Measurements from ENCODE around the gene DCBLD2. TPM values are rescaled to one million over a fixed set of nuclear protein-coding genes. Genes with fewer than 3 reads are reported as not detected.

The DCBLD2 gene
- total RNA-seq, 1 donor from 2014 or later, result 145 TPM

DNA sequence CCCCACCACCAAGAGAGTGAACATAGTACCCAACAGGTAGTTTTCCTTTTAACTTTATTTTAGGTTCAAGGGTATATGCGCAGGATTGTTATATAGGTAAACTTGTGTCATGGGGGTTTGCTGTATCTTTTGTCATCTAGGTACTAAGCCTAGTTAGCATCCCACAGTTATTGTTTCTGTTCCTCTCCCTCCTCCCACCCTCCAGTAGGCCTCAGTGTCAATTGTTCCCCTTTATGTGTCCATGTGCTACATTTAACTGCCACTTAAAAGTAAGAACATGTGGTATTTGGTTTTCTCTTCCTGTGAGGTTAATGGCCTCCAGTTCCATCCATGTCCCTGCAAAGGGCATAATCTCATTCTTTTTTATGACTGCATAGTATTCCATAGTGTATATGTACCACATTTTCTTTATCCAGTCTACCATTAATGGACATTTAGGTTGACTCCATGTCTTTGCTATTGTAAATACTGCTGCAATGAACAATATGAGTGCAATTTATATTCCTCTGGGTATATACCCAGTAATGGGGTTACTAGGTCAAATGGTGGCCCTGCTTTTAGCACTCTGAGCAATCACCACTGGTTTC lies 72.2 kb downstream of the DCBLD2 start:
- peaks cover 8% of the 10 kb centered on the region for H3K36me3 ChIP-seq
- no peak overlapping the region for H3K27ac ChIP-seq
- Mint-ChIP-seq H3K27me3 (ENCODE audit: insufficient read depth, low read depth) (no peaks in the 10 kb centered on the region), H3K9me3 (peaks cover 35% of the 10 kb centered on the region), H3K4me1 (no peaks in the 10 kb centered on the region), H3K4me3 (no peak overlapping the region), H3K36me3 (peaks cover 30% of the 10 kb centered on the region), H3K27ac (no peak overlapping the region)
- DNase-seq (ENCODE audit: low spot score), result no peak
- H3K27me3 ChIP-seq, result no peaks in the 10 kb centered on the region
- H3K9me3 ChIP-seq (ENCODE audit: low read depth), result peaks cover 21% of the 10 kb centered on the region
- H4K20me1 ChIP-seq (ENCODE audit: low read depth), result no peaks in the 10 kb centered on the region
- H2AFZ ChIP-seq (replicated peaks), result no peak overlapping the region
- H3K79me2 ChIP-seq (ENCODE audit: low read depth), result no peaks in the 10 kb centered on the region
- no peak overlapping the region for H3K4me3 ChIP-seq
- no peaks in the 10 kb centered on the region for H3K4me1 ChIP-seq
- H3F3A ChIP-seq (ENCODE audit: low read depth), result no peaks in the 10 kb centered on the region
- no peak overlapping the region for H3K9ac ChIP-seq
- TF ChIP-seq EZH2phosphoT487 (IDR thresholded peaks at IDR 0.05) (no peak), EZH2 (IDR thresholded peaks at IDR 0.05) (no peak), CTCF (IDR thresholded peaks at IDR 0.05) (no peak)
- no peak overlapping the region for H3K4me2 ChIP-seq

DNA sequence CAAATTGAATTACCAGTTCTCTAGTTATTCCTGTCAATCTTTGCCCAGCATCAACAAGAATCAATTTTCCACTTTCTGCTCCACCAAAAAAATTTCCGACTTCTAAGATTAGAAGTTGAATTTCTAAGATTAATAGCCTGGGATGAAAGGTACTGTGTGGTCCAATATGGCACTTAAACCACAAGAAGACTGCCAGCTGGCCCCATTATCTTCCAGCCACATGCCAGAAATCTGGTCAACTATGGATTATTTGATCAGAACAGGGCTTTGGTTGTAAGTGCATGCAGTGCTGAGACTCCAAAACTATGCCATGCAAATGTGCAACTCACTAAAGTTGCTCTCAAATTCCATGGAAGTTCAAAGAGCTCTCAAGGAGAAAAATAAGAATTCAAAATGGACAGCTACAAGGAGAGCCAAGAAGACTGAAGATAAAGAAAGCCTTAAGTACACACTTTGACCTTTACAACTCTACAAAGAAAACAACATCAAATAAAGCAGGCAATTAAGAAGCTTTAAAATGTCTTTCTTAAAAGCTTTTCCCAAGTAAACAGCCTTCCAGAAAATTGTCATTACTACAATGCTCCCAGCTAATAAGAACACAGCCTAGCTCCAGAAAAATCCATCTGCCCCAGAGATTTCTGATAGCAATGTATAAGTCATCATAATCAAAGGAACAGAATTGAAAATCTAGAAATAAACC lies 74.1 kb downstream of the DCBLD2 start:
- Mint-ChIP-seq H3K4me1 (no peaks in the 10 kb centered on the region), H3K9me3 (peaks cover 24% of the 10 kb centered on the region), H3K27me3 (ENCODE audit: insufficient read depth, low read depth) (no peaks in the 10 kb centered on the region), H3K27ac (no peak overlapping the region), H3K36me3 (peaks cover 21% of the 10 kb centered on the region), H3K4me3 (no peak overlapping the region)
- Histone ChIP-seq H2AFZ (replicated peaks) (no peak overlapping the region), H3K27me3 (no peaks in the 10 kb centered on the region), H3K27ac (no peak overlapping the region), H3K4me3 (no peak overlapping the region), H3K36me3 (peaks cover 8% of the 10 kb centered on the region), H3K9ac (no peak overlapping the region), H3K9me3 (ENCODE audit: low read depth) (peaks cover 11% of the 10 kb centered on the region), H3K4me2 (no peak overlapping the region), H3K79me2 (ENCODE audit: low read depth) (no peaks in the 10 kb centered on the region), H3K4me1 (no peaks in the 10 kb centered on the region), H3F3A (ENCODE audit: low read depth) (no peaks in the 10 kb centered on the region), H4K20me1 (ENCODE audit: low read depth) (no peaks in the 10 kb centered on the region)
- TF ChIP-seq EZH2 (IDR thresholded peaks at IDR 0.05), result no peak
- no peak for TF ChIP-seq EZH2phosphoT487 (IDR thresholded peaks at IDR 0.05)
- no peak for TF ChIP-seq CTCF (IDR thresholded peaks at IDR 0.05)
- DNase-seq (ENCODE audit: low spot score), result no peak

DNA sequence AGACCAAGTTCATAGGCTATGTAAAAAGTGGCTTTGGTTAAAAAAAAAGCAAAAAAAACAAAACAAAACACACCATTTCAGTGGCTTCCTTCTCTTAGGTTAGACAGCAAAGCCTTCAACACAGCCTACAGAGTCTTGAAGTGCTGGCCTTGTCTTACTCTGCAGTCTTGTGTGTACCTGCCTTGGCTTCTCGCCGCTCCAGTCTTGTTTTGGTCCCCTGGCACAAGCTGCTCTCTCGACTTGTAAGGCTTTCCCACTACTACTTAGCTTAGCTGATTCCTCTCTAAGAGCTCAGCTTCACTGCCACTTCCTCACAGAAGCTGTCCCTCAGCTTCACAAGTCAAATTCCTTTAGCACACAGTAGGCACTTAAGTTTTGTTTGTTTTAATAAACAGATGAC lies 75.4 kb downstream of the DCBLD2 start:
- H3K36me3 Mint-ChIP-seq, result peaks cover 12% of the 10 kb centered on the region
- no peaks in the 10 kb centered on the region for H3K27me3 Mint-ChIP-seq (ENCODE audit: insufficient read depth, low read depth)
- peaks cover 12% of the 10 kb centered on the region for H3K9me3 Mint-ChIP-seq
- Histone ChIP-seq H3K27me3 (no peaks in the 10 kb centered on the region), H3K4me2 (no peak overlapping the region), H3K4me3 (no peak overlapping the region), H3K4me1 (no peaks in the 10 kb centered on the region), H3K79me2 (ENCODE audit: low read depth) (no peaks in the 10 kb centered on the region), H2AFZ (replicated peaks) (no peak overlapping the region), H3K27ac (no peak overlapping the region), H3F3A (ENCODE audit: low read depth) (no peaks in the 10 kb centered on the region), H3K9me3 (ENCODE audit: low read depth) (peaks cover 11% of the 10 kb centered on the region), H4K20me1 (ENCODE audit: low read depth) (no peaks in the 10 kb centered on the region), H3K36me3 (peaks cover under 1% of the 10 kb centered on the region), H3K9ac (no peak overlapping the region)
- no peak overlapping the region for H3K4me3 Mint-ChIP-seq
- TF ChIP-seq CTCF (IDR thresholded peaks at IDR 0.05), result no peak
- no peak for TF ChIP-seq EZH2 (IDR thresholded peaks at IDR 0.05)
- no peak for TF ChIP-seq EZH2phosphoT487 (IDR thresholded peaks at IDR 0.05)
- no peak for DNase-seq (ENCODE audit: low spot score)
- no peak overlapping the region for H3K27ac Mint-ChIP-seq
- H3K4me1 Mint-ChIP-seq, result no peaks in the 10 kb centered on the region
